ENCODE data around the gene BMP7. TPM values are rescaled to one million over a fixed set of nuclear protein-coding genes. Genes with fewer than 3 reads are reported as not detected.

BMP7 gene
- total and polyA plus RNA-seq, 2 donors (not counting 3 experiments of a cell fraction or from before 2014, with no cell fraction given): not detected

- TF ChIP-seq FOS (IDR thresholded peaks at IDR 0.05; ENCODE audit: borderline replicate concordance, insufficient read depth, low read length) (no peak), CTCF (IDR thresholded peaks at IDR 0.05; ENCODE audit: extremely low read depth in 1 of 2, insufficient read depth in 1 of 2, low read depth in 1 of 2, low read length in 2 of 2) (no peak)
- Histone ChIP-seq H3K9ac (replicated peaks; ENCODE audit: extremely low read depth, insufficient read depth, low read length) (no peak overlapping the region), H3K27ac (ENCODE audit: insufficient read depth, low read depth, low read length) (no peak overlapping the region), H3K79me2 (ENCODE audit: control insufficient read depth, insufficient read depth, low read length) (no peaks in the 10 kb centered on the region), H4K20me1 (replicated peaks; ENCODE audit: control insufficient read depth, extremely low read depth, insufficient read depth, low read length) (no peaks in the 10 kb centered on the region), H2AFZ (ENCODE audit: low read depth, low read length) (no peak overlapping the region), H3K36me3 (ENCODE audit: control insufficient read depth in 2 of 2, extremely low read depth in 1 of 2, insufficient read depth in 2 of 2, low read length in 2 of 2) (no peaks in the 10 kb centered on the region), H3K4me3 (replicated peaks in 1 of 3; ENCODE audit: insufficient read depth in 1 of 3, low read depth in 1 of 3, low read length in 3 of 3) (no peak overlapping the region), H3K9me3 (replicated peaks; ENCODE audit: control insufficient read depth, insufficient read depth, low read length) (no peaks in the 10 kb centered on the region), H3K27me3 (ENCODE audit: control insufficient read depth in 2 of 2, insufficient read depth in 2 of 2, low read length in 2 of 2) (no peaks in the 10 kb centered on the region), H3K9me1 (replicated peaks; ENCODE audit: control insufficient read depth, extremely low read depth, insufficient read depth, low read length) (no peaks in the 10 kb centered on the region), H3K4me1 (ENCODE audit: control insufficient read depth, extremely low read depth, insufficient read depth, low read length) (no peaks in the 10 kb centered on the region), H3K4me2 (ENCODE audit: insufficient read depth, low read length) (no peak overlapping the region)
- ChIA-PET POLR2A (no interaction called here), CTCF (no interaction called here)
- intact Hi-C loops (cut with micrococcal nuclease): no loop called here
- dilution Hi-C loops (cut with MboI; ENCODE audit: extremely low pct_ligation_motif_present, low sequenced_read_pairs): no loop called here
- FAIRE-seq: no peak
- BruUV-seq (replicated peaks): no TSS peak
- no peak for DNase-seq (ENCODE audit: low read depth, low spot score)
Observed at GRCh38 chr20:57315083-57315975, 48.9 kb upstream of the BMP7 start.

- no peak for TF ChIP-seq CTCF (IDR thresholded peaks at IDR 0.05; ENCODE audit: extremely low read depth in 1 of 2, insufficient read depth in 1 of 2, low read depth in 1 of 2, low read length in 2 of 2)
- TF ChIP-seq MAX (IDR thresholded peaks at IDR 0.05; ENCODE audit: insufficient read depth, insufficient read length): no peak
- no peak for TF ChIP-seq JUN (IDR thresholded peaks at IDR 0.05; ENCODE audit: borderline replicate concordance, insufficient read depth, insufficient read length, low read depth)
- TF ChIP-seq GATA2 (IDR thresholded peaks at IDR 0.05; ENCODE audit: insufficient read depth, insufficient read length, low read depth, low read length): no peak
- no peak for TF ChIP-seq FOS (IDR thresholded peaks at IDR 0.05; ENCODE audit: borderline replicate concordance, insufficient read depth, low read length)
- TF ChIP-seq MYC (IDR thresholded peaks at IDR 0.05; ENCODE audit: low read depth, low read length): no peak
- POLR2A ChIA-PET: no interaction called here
- no peak for FAIRE-seq
Observed at GRCh38 chr20:57313951-57314350, 47.5 kb upstream of the BMP7 start.

More at GRCh38 chr20:57313951-57314350, 47.5 kb upstream of the BMP7 start:
- Histone ChIP-seq H3K36me3 (ENCODE audit: control insufficient read depth in 2 of 2, extremely low read depth in 1 of 2, insufficient read depth in 2 of 2, low read length in 2 of 2) (no peaks in the 10 kb centered on the region), H3K27me3 (ENCODE audit: control insufficient read depth in 2 of 2, insufficient read depth in 2 of 2, low read length in 2 of 2) (no peaks in the 10 kb centered on the region), H3K9me3 (replicated peaks; ENCODE audit: control insufficient read depth, insufficient read depth, low read length) (no peaks in the 10 kb centered on the region), H3K4me3 (replicated peaks in 1 of 3; ENCODE audit: insufficient read depth in 1 of 3, low read depth in 1 of 3, low read length in 3 of 3) (no peak overlapping the region), H3K79me2 (ENCODE audit: control insufficient read depth, insufficient read depth, low read length) (no peaks in the 10 kb centered on the region), H2AFZ (ENCODE audit: low read depth, low read length) (no peak overlapping the region), H3K9me1 (replicated peaks; ENCODE audit: control insufficient read depth, extremely low read depth, insufficient read depth, low read length) (no peaks in the 10 kb centered on the region), H3K9ac (replicated peaks; ENCODE audit: extremely low read depth, insufficient read depth, low read length) (no peak overlapping the region), H4K20me1 (replicated peaks; ENCODE audit: control insufficient read depth, extremely low read depth, insufficient read depth, low read length) (no peaks in the 10 kb centered on the region), H3K4me2 (ENCODE audit: insufficient read depth, low read length) (no peak overlapping the region), H3K4me1 (ENCODE audit: control insufficient read depth, extremely low read depth, insufficient read depth, low read length) (no peaks in the 10 kb centered on the region), H3K27ac (ENCODE audit: insufficient read depth, low read depth, low read length) (no peak overlapping the region)
- BruUV-seq (replicated peaks): no TSS peak
- dilution Hi-C loops (cut with MboI; ENCODE audit: extremely low pct_ligation_motif_present, low sequenced_read_pairs): no loop called here
- DNase-seq (ENCODE audit: low read depth, low spot score): no peak
- intact Hi-C loops (cut with micrococcal nuclease): no loop called here
- CTCF ChIA-PET: no interaction called here

Data from endothelial cell of umbilical vein (primary cell).